C4-2B (cell line): Measurements from ENCODE around the gene CCSER1.

Source experiments
- CTCF ChIP-seq: fragments of 450-650 bp; conservative IDR thresholded peaks from 2 replicates; pipeline ENCODE4 v1.5.1; 2017; ENCODE audit warnings: mild to moderate bottlenecking
- ZFX ChIP-seq: fragments of 450-650 bp; IDR thresholded peaks from 2 replicates; pipeline ENCODE4 v1.6.1; 2017

- TF ChIP-seq CTCF (no peak), ZFX (no peak)
Observed at GRCh38 chr4:90889171-90889570, 762.0 kb downstream of the CCSER1 start.
